Stimulated activated naive CD4-positive, alpha-beta T cell (primary cell): Measurements from ENCODE around the gene ZNF319.

Experiments
- DNase-seq, 6 experiments: peaks; one replicate each; lab custom pipeline; 2025; lab: John Stamatoyannopoulos, UW

The ZNF319 gene

DNA sequence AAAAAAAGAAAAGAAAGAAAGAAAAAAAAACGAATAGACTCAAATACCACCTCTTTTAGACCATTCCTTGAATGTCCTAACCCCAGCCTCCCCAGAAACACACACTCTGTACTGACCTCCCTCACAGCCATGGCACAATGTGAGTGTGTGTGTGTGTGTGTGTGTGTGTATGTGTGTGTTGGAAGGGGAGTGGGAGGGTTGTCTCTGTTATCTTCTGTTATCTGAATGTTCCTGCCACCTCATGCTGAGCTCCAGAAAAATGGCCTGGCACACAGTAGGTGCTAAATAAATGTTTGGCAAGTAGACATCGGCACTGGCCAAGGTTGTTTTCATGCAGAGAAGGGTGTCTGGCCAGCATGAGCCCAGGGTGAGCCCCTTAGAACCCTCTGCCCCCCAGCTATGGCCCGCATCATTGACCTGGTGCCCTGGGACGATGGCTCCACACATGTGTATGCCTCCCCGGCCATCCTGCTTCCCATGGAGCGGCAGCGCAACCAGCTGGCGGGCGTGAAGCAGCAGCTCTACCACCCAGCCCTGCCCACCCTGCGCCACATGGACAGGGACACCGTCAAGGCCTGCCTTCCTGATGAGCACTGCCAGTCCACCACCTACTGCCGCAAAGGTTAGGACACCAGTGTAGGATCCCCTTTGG is 22.9 kb downstream of the ZNF319 start:
- no peak for DNase-seq

DNA sequence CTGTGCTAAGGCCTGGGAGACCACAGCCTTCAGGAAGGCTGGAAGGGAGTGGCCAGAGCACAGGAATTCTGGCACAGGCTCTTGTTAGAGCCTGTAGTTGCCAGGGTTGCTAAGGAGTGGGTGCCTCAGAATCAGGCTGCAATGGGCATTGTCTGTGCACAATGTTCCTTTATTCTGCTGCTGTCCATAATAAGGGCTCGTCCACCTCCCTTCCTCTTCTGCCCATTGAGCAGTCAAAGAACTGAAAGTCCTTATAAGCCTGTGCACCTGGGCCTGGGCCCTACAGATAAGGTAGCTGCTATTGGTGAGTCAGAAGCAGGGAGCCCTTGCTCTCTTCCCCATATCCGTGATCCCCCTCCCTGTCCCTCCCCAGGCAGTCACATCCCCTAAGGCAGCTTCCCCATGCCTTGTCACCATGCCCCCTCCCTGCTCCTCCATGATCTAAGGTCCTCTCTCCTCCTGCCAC is 24.1 kb downstream of the ZNF319 start:
- no peak for DNase-seq

DNA sequence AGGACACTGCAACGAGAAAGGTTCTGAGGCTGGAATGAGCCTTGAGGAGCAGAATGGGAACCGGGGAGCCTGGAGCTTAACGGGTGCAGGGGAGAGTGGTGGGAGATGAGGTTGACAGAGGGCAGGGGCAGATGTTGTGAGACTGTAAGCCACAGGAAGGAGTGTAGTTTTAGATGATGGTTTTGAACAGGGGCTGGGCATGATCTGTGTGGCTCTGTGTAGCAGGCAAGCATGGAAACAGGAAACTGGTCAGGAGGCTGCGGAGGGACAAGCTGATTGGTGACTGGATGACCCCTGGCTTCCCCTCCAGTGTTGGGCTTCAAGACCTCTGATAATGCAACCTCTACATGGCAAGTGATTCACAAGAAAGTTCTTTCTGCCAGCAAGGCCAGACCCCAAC is 28.2 kb downstream of the ZNF319 start:
- no peak for DNase-seq

DNA sequence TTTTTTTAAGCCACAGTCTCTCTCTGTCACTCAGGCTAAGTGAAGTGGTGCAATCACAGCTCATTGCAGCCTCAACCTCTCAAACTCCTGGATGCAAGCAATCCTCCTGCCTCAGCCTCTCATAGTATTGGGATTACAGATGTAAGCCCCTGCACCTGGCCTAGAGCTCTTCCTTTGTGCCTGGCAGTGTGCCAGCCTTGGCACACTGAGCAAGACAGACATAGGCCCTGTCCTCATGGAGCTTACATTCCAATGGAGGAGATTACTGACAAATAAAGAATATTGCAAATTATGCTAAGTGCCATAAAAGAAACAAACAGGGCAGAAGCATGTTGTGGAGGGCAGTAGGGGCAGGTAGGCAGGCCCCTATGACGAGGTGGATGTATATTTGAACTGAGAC is 28.6 kb downstream of the ZNF319 start:
- DNase-seq: no peak

DNA sequence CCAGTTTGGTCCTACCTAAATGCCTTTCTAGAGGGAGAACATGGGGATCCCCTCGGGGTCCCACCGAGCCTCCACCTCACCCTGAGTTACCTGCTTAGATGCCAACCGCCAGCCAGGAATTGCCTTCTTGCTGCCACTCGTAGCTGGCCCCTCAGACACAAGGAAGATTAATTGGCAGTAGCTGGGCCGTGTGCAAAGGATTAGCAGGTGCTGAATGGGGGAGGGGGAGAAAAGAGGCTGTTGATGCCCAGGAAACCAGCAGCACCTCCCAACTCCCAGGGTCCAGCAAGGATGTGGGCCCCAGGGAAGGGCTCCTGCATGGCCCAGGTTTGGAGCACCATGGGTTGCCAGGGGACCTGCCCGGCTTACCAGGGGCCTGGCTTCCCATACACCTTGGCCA is 29.5 kb downstream of the ZNF319 start, which contains the start of gene CNGB1:
CNGB1 (minus strand) TSS at position 159 of the 400 bp plus-strand sequence. CDS start 3,842 bp downstream, outside the sequence.
- DNase-seq: no peak

DNA sequence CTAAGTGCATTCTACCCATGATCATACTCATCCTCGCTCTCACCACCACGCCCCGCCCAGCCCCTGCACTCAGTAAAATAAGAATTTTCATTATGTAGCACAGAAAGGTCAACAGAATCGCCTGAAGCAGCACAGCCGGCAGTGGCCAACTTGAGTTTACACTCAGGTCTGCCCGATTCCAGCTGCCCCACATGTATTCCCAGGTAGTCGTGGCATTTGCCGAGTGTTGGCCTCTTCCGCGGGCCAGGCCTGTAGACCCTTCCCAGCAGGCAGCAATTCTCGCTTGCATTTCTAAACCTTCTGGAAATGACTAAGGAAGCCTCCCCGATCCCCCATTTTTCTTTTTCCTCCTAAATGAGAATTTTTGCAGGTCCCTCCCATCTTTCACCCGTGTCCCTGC is 30.2 kb downstream of the ZNF319 start:
- no peak for DNase-seq

DNA sequence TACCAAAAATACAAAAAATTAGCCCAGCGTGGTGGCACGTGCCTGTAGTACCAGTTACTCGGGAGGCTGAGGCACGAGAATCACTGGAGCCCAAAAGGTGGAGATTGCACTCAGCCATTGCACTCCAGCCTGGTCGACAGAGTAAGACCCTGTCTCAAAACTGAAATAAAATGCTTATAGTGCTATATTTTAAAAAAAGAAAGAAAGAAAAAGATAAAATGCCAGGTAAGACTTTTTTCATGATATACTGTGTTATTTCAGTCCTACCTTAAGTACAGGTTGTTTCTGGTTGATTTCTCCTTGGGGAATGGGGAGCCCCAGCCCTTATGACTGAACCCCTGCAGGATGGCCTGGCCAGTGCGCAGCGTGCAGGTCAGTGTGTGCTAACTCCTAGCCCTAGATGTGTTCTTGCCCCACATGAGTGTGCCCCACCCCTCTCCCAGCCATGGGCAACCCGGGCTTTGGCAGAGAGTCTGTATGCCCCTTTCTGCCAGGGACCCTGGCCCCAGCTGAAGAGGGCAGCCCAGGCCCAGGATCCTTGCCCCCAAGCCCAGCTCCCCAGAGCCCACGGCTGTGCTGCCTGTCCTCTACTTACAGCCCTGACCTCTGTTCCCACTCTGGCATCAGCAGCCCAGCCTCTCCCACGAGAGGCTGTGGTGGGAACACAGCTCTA is 30.9 kb downstream of the ZNF319 start:
- no peak for DNase-seq

DNA sequence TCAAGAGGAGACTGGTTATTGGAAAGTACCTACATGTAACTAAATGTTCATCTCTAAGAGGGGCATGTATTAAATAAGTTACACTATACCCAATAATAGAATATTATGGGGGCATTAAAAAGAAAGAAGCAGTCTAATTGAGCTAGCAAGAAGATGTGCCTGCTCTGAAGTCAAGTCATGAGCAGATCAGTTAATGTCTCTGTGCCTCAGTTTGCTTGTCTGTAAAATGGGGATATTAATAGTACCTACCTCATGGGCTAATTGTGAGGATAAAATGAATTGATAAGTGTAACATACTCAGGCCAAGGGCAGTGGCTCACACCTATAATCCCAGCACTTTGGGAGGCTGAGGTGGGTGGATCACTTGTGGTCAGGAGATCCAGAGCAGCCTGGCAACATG is 32.6 kb downstream of the ZNF319 start:
- no peak for DNase-seq

DNA sequence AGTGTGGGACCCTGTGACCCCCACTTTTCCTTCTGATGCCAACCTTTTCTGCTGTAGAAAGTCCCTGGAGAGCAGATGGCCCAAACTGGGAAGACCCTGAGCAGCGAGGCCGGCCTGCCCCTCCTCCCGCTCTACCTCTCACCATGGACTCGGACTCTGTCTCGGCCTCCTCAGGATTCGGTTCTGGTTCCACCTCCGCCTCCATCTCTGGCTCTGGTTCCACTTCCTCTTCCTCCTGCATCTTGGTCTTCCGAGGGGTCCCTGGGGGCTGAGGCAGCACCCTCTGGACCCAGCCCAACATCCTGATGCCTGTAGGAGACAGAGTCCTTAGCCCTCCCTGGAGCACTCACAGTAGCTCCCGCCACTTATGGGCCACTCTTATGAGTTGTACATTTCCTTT is 33.5 kb downstream of the ZNF319 start:
- DNase-seq: no peak

DNA sequence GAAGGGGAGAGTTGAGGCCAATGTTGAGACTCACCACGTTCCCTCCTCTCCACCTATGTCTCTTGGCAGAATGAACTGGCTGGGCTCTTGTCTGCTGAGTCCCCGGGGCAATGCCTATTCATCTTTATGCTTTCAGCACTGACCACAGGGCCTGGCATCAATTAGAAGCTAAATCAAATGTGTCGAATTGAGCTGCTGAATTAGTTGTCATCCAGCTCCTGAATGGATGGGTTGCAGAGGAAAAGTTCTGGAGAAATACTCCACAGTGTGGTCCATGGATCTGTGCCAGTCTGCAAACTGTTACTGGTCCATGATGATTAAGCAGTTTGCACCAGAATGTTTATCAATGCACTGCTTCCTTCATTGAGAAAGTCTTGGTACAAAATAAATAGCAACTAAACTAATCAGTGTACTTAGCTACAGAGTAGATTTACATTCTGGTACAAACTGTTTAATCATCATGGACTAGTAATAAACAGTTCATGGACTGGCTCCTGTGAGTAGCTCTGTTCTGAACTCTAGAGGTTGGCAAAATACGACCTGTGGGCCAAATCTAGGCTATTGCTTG is 34.2 kb downstream of the ZNF319 start:
- no peak for DNase-seq

DNA sequence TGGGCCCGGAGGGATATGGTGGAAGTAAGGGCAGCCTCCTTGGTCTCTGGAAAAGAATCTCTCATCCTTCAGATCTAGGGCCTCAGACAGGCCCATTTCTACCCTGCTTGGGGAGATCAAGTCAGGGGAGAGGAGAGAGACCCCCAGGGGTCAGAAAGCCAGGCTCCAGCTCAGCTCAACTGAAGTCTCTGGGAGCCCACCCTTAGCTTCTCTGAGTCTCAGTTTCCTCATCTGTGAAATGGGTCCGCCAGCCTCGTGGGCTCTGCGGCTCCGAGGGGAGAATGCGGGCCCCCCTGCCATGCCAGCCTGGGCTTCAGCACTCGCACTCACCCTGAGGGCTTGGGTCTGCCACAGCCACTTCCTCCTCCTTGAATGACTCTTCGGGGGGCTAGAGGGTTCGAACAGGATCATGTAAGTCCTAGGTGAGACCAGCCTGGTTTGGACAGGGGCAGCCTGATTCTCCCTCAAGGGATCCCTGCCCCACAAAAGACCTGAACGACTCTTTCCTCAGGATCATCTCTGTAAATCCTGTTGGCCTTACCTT is 36.2 kb downstream of the ZNF319 start:
- DNase-seq: no peak

DNA sequence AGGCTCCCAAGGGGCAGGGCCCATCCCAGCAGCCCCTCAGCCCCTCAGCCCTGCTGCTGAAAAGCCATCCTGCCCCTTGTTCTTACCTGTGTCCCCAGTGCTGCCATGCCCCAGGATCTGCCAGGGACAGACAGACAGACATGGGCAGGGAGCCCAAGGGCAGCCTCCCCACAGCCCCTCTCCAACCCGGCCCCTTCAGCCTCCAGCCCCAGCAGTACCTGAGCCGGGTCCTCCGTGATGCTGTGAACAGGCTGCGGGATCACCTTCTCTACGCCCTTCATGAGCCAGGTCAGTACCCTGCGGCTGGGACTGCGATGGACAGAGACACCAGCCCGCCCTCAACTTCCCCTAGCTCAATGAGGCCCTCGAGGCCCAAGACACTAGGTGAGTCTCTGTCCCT is 37.7 kb downstream of the ZNF319 start:
- no peak for DNase-seq

DNA sequence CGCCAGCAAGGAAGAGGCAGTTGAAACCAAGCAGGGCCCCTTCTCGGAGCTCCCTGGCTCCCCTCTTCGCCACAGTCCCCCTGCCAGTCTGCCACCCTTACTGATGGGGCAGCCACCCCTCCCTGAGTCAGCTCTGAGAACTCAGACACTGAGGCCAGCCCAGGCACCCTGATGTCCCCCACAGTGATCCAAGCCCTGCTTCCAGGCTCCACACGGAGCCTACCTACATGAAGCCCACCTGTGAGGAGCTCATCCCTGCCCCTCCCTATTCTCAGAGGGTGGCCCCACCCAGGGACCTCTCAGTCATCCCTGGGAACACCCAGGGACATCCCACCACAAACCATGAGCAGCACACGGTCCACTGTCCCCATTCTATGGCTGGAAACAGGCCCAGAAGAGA is 38.4 kb downstream of the ZNF319 start:
- DNase-seq: no peak

DNA sequence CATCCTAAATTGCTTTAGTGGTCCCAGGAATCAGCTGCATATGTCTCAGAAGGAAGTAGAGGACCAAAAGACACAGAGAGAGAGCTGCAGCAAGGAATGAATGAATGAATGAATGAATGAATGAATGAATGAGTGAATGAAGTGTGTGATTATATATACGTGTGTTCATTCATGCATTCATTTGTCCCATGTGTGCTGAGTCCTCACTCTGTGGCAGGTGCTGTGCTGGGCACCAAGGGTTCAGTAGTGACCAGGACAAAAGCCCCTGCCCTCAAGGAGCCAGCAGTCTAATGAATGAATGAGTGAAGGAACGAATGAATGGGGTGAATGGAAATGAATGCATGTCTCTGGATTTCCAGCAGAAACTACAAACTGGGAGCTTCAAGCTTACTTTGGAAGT is 38.9 kb downstream of the ZNF319 start:
- no peak for DNase-seq

DNA sequence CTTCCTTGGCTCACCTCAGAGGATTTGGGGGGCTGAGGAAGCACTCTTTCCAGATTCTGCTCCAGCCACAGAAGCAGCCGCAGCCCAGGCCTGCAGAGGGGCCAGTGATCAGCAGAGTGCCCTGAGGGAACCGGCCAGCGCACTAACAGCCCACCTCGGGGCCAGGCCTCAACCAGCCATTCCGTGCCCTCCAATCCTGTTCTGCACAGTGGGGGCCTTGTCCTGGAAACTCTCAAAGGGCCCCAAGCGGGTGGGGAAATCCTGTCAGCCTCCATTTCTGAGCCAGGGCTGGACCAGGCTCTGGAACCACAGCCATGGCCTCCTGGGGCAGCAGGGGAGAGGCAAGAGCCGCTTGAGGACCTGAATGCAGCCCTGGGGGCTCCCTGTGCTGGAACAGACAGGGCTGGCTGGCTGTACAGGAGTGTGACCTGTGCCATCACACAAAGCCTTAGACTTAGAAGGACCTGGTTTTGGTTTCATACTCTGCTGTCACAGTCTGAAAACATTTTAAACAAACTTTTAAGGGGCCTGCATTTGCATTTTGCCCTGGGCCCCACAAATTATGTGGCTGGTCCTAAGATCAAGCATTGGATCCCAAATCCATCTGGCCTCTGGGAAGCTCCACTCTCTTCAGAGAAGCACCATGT is 39.5 kb downstream of the ZNF319 start:
- DNase-seq: no peak

DNA sequence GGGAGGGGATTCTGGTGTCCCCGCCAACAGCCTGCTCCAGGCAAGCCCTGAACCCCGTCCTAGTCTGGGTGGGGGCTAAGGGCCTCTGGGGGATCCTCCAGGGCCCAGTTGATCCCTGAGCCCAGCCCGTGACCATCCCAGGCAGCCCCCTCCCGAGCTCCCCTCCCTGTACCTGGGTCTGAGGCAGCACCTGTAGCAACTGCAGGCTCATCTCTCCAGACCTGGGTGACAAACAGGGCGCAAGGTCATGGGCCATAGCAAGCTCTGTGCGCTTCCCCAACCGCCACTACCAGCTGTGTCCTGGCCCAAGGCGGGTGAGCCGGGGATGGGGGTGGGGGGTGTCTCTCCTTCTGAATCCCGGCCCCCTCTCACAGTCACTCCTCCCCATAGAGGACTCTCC is 40.2 kb downstream of the ZNF319 start:
- no peak for DNase-seq

DNA sequence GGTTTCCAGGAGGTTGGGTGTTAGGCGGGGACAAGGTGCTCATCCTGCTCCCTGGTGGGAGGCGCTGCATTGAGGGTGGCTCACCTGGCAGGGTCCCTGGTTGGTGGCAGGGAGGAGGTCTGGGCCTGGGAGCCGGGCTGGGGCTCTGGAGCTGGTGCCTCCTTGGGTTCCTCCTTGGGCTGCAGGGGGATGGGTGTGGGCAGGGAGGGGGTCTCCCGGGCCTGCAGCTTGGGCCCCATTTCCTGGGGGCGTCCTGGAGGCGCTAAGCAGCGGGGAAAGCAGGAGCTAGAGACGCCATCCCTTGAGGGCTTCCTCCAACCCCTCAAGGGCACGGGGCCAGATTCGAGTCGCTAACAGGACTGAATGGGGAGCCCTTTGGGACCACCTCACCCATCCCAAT is 40.7 kb downstream of the ZNF319 start:
- no peak for DNase-seq

DNA sequence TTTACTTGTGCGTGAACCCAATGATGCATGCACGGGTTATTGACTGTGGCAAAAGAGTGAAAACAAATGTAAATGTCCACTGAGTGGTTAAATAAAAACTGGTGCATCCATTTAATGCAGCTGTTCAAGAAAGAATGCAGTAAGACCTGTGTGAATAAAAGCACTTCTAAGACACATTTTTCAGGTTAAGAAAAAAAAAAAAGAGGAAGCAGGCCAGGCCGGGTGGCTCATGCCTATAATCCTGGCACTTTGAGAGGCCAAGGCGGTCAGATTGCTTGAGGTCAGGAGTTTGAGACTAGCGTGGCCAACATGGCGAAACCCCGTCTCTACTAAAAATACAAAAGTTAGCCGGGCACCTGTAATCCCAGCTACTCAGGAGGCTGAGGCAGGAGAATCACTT is 41.4 kb downstream of the ZNF319 start:
- DNase-seq: no peak

DNA sequence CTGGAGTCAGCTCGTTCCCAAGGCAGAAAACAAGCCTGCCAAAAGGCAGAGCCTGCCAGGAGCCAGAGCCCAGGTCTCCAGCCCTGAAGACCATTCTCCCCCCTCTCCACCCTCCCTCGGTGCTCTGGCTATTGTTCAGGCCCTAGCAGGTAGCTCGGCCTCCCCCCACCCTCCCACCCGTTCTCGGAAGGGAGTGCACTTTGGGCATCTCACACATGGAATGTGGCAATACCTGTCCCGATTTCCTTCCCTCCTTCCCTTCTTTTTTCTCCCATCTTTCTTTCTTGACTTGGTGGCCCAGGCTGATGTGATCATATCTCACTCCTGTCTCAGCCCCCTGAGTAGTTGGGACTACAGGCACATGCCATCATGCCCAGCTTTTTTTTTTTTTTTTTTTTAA is 41.9 kb downstream of the ZNF319 start:
- DNase-seq: no peak

DNA sequence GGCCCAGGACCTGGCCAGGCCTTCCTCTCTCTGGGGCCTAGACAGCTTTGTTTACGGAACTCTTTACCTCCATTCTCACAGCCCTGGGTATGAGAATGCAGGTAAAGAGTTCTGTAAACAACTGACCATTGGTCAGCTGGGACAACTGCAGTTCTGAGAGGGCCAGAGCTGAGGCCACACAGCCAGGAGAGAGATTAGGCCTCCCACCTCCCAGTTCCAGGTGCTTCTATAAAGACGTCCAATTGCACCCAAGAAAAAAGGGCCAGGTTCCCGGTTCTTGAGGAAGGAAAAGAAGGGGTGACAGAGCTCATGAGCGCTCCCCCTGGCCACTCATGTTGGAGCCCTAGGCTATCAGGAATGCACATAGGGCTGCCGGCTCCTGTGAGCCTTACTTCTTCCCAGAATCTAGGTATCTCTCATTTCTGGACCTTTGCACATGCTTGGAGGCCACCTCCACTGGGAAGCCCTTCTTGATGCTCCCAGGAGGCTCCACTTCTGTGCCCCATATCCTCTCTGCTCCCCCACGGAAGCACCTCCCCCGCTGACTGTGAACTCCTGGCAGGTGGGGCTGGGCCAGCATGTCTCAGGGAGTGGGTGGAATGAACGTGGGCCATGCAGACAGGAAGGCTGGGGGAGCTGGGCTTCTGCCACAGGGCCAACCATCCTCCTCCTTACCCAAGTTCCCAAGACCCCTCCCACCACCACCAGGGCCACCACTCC is 42.6 kb downstream of the ZNF319 start:
- DNase-seq: peak in 1 of 6 experiments; percentile 7

DNA sequence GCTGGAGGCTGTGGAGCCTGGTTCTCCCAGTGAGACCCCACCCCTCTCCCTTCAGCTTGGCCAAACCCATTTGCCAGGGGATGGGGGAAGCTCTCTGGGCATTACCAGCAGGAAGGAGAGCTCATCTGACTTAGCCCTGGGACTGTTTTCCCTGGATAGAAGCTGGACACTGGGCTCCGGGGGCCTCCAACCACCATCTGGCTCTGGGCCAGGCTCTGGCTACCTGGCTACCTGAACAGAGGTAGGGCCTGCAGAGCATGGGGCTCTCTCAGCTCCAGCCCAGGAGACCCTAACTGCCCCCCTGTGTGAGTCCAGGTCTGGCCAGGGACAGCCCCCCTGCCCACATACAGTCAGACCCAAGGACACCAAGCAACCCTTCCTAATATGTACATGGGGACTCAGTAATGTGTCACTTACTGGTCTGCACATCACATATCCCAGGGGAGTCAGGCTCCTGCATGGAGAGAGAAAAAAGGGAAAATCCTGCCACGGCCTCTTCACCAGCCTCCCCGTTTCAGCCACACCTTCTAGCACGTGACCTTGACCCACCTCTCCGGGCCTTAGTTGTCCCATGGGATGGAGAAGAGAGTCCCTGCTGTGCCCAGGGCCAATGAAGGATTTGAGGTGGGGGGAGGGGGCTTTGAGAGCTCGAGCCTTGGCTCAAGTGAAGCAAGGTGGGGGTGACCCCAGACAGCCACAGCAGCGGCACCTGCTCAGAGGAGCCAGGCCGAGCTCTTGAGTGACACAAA is 43.4 kb downstream of the ZNF319 start:
- DNase-seq: no peak
